ENCODE results near the gene DCAF11. TPM values are rescaled to one million over a fixed set of nuclear protein-coding genes. Genes with fewer than 3 reads are reported as not detected.

The DCAF11 gene
- total and polyA plus RNA-seq, 2 of the 13 experiments (the other 11 are each of a cell fraction or from before 2014, with no cell fraction given), result 150 to 257 TPM

GRCh38 chr14:24135834-24136683, 21.5 kb downstream of the DCAF11 start, which contains the start of gene PSME1 (continued):
- no peak; the same call in 1 of the 2 replicates for TF ChIP-seq GMEB1 (CRISPR knock-in tag; IDR thresholded peaks at IDR 0.05; ENCODE audit: borderline replicate concordance)
- peak; percentile 67; the same call in 1 of the 2 replicates for TF ChIP-seq ZNF609 (CRISPR knock-in tag; IDR thresholded peaks at IDR 0.05; ENCODE audit: borderline replicate concordance)
- peak; percentile 89 for TF ChIP-seq ZNF605 (CRISPR knock-in tag; IDR thresholded peaks at IDR 0.05)
- peak; percentile 3 for TF ChIP-seq ZNF230 (CRISPR knock-in tag; IDR thresholded peaks at IDR 0.05)
- TF ChIP-seq ZNF326 (CRISPR knock-in tag; IDR thresholded peaks at IDR 0.05; ENCODE audit: borderline replicate concordance), result no peak; the same call in 1 of the 2 replicates
- TF ChIP-seq ZNF75D (CRISPR knock-in tag; IDR thresholded peaks at IDR 0.05; ENCODE audit: borderline replicate concordance), result no peak
- TF ChIP-seq TBP (CRISPR knock-in tag; IDR thresholded peaks at IDR 0.05), result peak; percentile 94
- TF ChIP-seq FLYWCH1 (CRISPR knock-in tag; IDR thresholded peaks at IDR 0.05), result no peak
- no peak for TF ChIP-seq THAP7 (CRISPR knock-in tag; IDR thresholded peaks at IDR 0.05)
